ENCODE data around the gene SH2D3A. TPM values are rescaled to one million over a fixed set of nuclear protein-coding genes. Genes with fewer than 3 reads are reported as not detected.
A peak's percentile ranks its signal among the peaks of the same experiment; 100 is the strongest.

SH2D3A gene
- total RNA-seq, 1 donor from 2014 or later = 1.5 TPM

GRCh38 chr19:6730941-6731670 lies 36.1 kb downstream of the SH2D3A start:
- Mint-ChIP-seq H3K27me3 (ENCODE audit: unreplicated experiment) (peaks cover 13% of the 10 kb centered on the region), H3K27ac (ENCODE audit: unreplicated experiment) (no peak overlapping the region), H3K9me3 (ENCODE audit: unreplicated experiment) (no peaks in the 10 kb centered on the region), H3K36me3 (ENCODE audit: low read depth, unreplicated experiment) (peaks cover 12% of the 10 kb centered on the region), H3K4me3 (ENCODE audit: unreplicated experiment) (no peak overlapping the region), H3K4me1 (ENCODE audit: unreplicated experiment) (peaks cover 15% of the 10 kb centered on the region)
- TF ChIP-seq, protein P1, sequence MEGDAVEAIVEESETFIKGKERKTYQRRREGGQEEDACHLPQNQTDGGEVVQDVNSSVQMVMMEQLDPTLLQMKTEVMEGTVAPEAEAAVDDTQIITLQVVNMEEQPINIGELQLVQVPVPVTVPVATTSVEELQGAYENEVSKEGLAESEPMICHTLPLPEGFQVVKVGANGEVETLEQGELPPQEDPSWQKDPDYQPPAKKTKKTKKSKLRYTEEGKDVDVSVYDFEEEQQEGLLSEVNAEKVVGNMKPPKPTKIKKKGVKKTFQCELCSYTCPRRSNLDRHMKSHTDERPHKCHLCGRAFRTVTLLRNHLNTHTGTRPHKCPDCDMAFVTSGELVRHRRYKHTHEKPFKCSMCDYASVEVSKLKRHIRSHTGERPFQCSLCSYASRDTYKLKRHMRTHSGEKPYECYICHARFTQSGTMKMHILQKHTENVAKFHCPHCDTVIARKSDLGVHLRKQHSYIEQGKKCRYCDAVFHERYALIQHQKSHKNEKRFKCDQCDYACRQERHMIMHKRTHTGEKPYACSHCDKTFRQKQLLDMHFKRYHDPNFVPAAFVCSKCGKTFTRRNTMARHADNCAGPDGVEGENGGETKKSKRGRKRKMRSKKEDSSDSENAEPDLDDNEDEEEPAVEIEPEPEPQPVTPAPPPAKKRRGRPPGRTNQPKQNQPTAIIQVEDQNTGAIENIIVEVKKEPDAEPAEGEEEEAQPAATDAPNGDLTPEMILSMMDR (IDR thresholded peaks at IDR 0.05; ENCODE audit: unreplicated experiment) = no peak
- DNase-seq (ENCODE audit: low spot score) = no peak

DNA sequence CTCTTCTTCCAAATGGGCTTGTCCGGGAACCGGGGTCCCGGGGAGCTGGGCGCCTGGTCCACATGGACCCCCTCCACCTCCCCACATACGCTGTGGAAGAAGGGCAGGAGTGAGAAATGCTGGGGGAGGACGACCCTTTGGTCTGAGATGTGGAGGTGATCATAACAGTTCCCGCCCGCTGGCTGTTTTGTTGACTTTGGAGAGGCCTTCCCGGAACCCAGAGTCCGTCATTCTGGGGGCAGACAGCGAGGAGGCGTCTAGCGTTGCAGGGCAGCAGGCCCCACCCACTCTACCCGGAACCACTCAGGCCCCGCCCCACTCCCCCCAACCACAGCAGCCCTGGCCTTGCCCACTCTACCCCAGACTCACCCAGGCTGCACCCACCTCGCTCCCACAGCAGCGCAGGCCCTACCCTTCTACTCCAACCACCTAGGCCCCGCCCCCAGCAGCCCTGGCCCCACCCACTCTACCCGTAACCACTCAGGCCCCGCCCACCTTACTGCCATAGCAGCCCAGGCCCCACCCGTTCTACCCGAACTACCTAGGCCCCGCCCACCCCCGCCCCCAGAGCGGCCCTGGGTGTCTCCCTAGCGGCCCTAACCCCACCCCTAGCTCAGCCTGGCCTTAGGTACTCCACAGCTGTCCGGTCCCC lies 37.0 kb downstream of the SH2D3A start:
- peaks cover 10% of the 10 kb centered on the region for H3K4me1 Mint-ChIP-seq (ENCODE audit: unreplicated experiment)
- TF ChIP-seq, protein P1 (IDR thresholded peaks at IDR 0.05; ENCODE audit: unreplicated experiment) = no peak
- DNase-seq (ENCODE audit: low spot score) = no peak
- H3K4me3 Mint-ChIP-seq (ENCODE audit: unreplicated experiment) = no peak overlapping the region
- H3K36me3 Mint-ChIP-seq (ENCODE audit: low read depth, unreplicated experiment) = peaks cover 12% of the 10 kb centered on the region
- peaks cover 11% of the 10 kb centered on the region for H3K27me3 Mint-ChIP-seq (ENCODE audit: unreplicated experiment)
- H3K9me3 Mint-ChIP-seq (ENCODE audit: unreplicated experiment) = no peaks in the 10 kb centered on the region
- no peak overlapping the region for H3K27ac Mint-ChIP-seq (ENCODE audit: unreplicated experiment)

- no peak overlapping the region for H3K4me3 Mint-ChIP-seq (ENCODE audit: unreplicated experiment)
- peaks cover 12% of the 10 kb centered on the region for H3K36me3 Mint-ChIP-seq (ENCODE audit: low read depth, unreplicated experiment)
- TF ChIP-seq, protein P1 (IDR thresholded peaks at IDR 0.05; ENCODE audit: unreplicated experiment) = no peak
- no peaks in the 10 kb centered on the region for H3K9me3 Mint-ChIP-seq (ENCODE audit: unreplicated experiment)
- no peak overlapping the region for H3K27ac Mint-ChIP-seq (ENCODE audit: unreplicated experiment)
- peaks cover 15% of the 10 kb centered on the region for H3K4me1 Mint-ChIP-seq (ENCODE audit: unreplicated experiment)
- DNase-seq (ENCODE audit: low spot score) = no peak
- H3K27me3 Mint-ChIP-seq (ENCODE audit: unreplicated experiment) = peaks cover 9% of the 10 kb centered on the region
Measured at GRCh38 chr19:6729573-6730152, 37.6 kb downstream of the SH2D3A start.

DNA sequence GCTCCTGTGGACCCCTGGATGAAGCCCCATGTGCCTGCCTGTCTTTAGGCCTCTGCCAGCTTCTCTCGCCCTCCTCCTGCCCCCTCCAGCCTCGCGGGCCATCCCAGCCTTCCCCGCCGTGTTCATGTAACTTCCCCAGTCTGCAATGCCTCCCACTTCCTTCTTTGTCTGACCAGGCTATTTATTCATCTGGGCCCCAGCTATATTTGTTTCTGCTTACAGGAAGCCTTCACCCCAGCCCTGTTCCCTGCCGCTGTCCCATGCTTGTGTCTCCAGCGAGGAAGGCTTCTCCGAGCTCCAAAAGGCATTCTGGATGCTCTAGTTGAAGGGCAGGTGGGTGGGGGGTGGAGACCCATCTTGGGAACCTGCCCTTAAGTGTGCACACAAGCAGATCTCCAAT lies 38.9 kb downstream of the SH2D3A start:
- DNase-seq (ENCODE audit: low spot score) = no peak
- Mint-ChIP-seq H3K4me1 (ENCODE audit: unreplicated experiment) (peaks cover 21% of the 10 kb centered on the region), H3K27me3 (ENCODE audit: unreplicated experiment) (peaks cover 12% of the 10 kb centered on the region), H3K27ac (ENCODE audit: unreplicated experiment) (no peak overlapping the region), H3K9me3 (ENCODE audit: unreplicated experiment) (no peaks in the 10 kb centered on the region), H3K36me3 (ENCODE audit: low read depth, unreplicated experiment) (peaks cover 7% of the 10 kb centered on the region), H3K4me3 (ENCODE audit: unreplicated experiment) (peak overlapping the region; percentile 37)
- TF ChIP-seq, protein P1 (IDR thresholded peaks at IDR 0.05; ENCODE audit: unreplicated experiment) = no peak
